HepG2 (cell line): ENCODE results near the gene STIP1. TPM values are rescaled to one million over a fixed set of nuclear protein-coding genes. Genes with fewer than 3 reads are reported as not detected.

ENCODE experiments used
- ATAC-seq: fragments of 200-7000 bp; cut with Tn5 transposase; 3 replicates; pipeline ENCODE4 v1.9.1; 2020; ENCODE audit warnings: mild to moderate bottlenecking, moderate library complexity
- BruUV-seq: library from RNA; stranded (reverse); fragments of 400-500 nt; replicated peaks from 2 replicates; lab custom pipeline; 2021; lab: Mats Ljungman, UMichigan
- CTCF ChIA-PET: fragments of 300-600 bp; formaldehyde crosslinking; extraction: SDS; loops from one replicate; lab custom pipeline; 2021; ENCODE audit warnings: low total read pairs, inconsistent platforms, low intra/inter-chr PET ratio; lab: Yijun Ruan, JAX
- POLR2A ChIA-PET: fragments of 350-600 bp; sonication (Branson Sonifier 250); formaldehyde crosslinking; loops from one replicate; lab custom pipeline; 2020; ENCODE audit warnings: antibody characterized with exemption, inconsistent platforms; lab: Yijun Ruan, JAX
- DNase-seq: peaks from one replicate; pipeline ENCODE4 v3.0.0-alpha.2; 2015; ENCODE audit warnings: low spot score
- FAIRE-seq: peaks from 3 replicates; lab custom pipeline; 2011; peaks lifted over from hg19 to GRCh38; lab: Jason Lieb, UNC
- H2AFZ ChIP-seq: one replicate; pipeline ENCODE4 v1.6.1; 2011; ENCODE audit warnings: low read length, inconsistent platforms
- H3K27ac ChIP-seq: fragments of 300-600 bp; 3 replicates; pipeline ENCODE4 v1.8.0; 2011; ENCODE audit warnings: mixed run types, mild to moderate bottlenecking, mixed read lengths, low read length, inconsistent platforms; ENCODE audit not compliant: insufficient read depth; ENCODE audit errors: extremely low read length
- H3K27me3 ChIP-seq, 2 experiments: fragments of 200-600 bp in 1 of 2; 2 replicates in 1 of 2; 3 replicates in 1 of 2; pipeline versions ENCODE4 v1.6.0 to v1.8.0; 2011; ENCODE audit warnings: low read length in 2 of 2, mild to moderate bottlenecking in 2 of 2, moderate library complexity in 2 of 2, inconsistent platforms in 1 of 2; ENCODE audit not compliant: insufficient read depth in 2 of 2, control insufficient read depth in 1 of 2
- H3K36me3 ChIP-seq, 2 experiments: fragments of 200-600 bp in 1 of 2; replicated peaks in 1 of 2; 2 replicates in 1 of 2; 3 replicates in 1 of 2; pipeline versions ENCODE4 v1.5.1 to v1.8.0; 2011; ENCODE audit warnings: low read length in 2 of 2, inconsistent platforms in 1 of 2; ENCODE audit not compliant: insufficient read depth in 2 of 2, control insufficient read depth in 1 of 2
- H3K4me1 ChIP-seq: 2 replicates; pipeline ENCODE4 v1.5.1; 2012; ENCODE audit warnings: low read length, inconsistent platforms; ENCODE audit not compliant: insufficient read depth
- H3K4me2 ChIP-seq: 2 replicates; pipeline ENCODE4 v1.6.0; 2011; ENCODE audit warnings: low read depth, low read length, inconsistent platforms
- H3K4me3 ChIP-seq, 3 experiments: fragments of 200-600 bp in 1 of 3; sonication (generic), shearing (Covaris generic) in 1 of 3; replicated peaks in 1 of 3; 2 replicates each; pipeline ENCODE4 v1.5.1; 2011 to 2016; ENCODE audit warnings: low read length in 3 of 3, inconsistent platforms in 2 of 3, low read depth in 2 of 3, mild to moderate bottlenecking in 2 of 3, control low read depth in 1 of 3, mixed read lengths in 1 of 3; ENCODE audit not compliant: insufficient read depth in 1 of 3
- H3K79me2 ChIP-seq: one replicate; pipeline ENCODE4 v1.6.1; 2011; ENCODE audit warnings: low read length, inconsistent platforms; ENCODE audit not compliant: insufficient read depth
- H3K9ac ChIP-seq: 2 replicates; pipeline ENCODE4 v1.6.0; 2011; ENCODE audit warnings: mild to moderate bottlenecking, low read depth, low read length, inconsistent platforms; ENCODE audit not compliant: insufficient read depth
- H3K9me3 ChIP-seq: 2 replicates; pipeline ENCODE4 v1.5.1; 2012; ENCODE audit warnings: mild to moderate bottlenecking, low read length
- H4K20me1 ChIP-seq: 2 replicates; pipeline ENCODE4 v1.6.0; 2011; ENCODE audit warnings: inconsistent platforms, mild to moderate bottlenecking, low read length, moderate library complexity; ENCODE audit not compliant: insufficient read depth
- CENPT ChIP-seq: sonication (generic); formaldehyde crosslinking; IDR thresholded peaks from 2 replicates; pipeline ENCODE4 v1.8.0; 2022; ENCODE audit warnings: low read depth, mild to moderate bottlenecking, moderate library complexity, missing genetic modification reagents
- FOXP4 ChIP-seq: sonication (generic); formaldehyde crosslinking; IDR thresholded peaks from 2 replicates; pipeline ENCODE4 v1.4.0; 2020; ENCODE audit warnings: missing genetic modification reagents
- GRHL1 ChIP-seq: sonication (generic); formaldehyde crosslinking; conservative IDR thresholded peaks from 2 replicates; pipeline ENCODE4 v1.8.0; 2022; ENCODE audit warnings: missing genetic modification reagents
- HDAC2 ChIP-seq: sonication (generic); formaldehyde crosslinking; IDR thresholded peaks from 2 replicates; pipeline ENCODE4 v1.4.0; 2020; ENCODE audit warnings: missing genetic modification reagents
- JUND ChIP-seq: sonication (generic); formaldehyde crosslinking; IDR thresholded peaks from 2 replicates; pipeline ENCODE4 v1.8.0; 2022; ENCODE audit warnings: mild to moderate bottlenecking, missing genetic modification reagents
- MTA1 ChIP-seq: sonication (generic); formaldehyde crosslinking; IDR thresholded peaks from 2 replicates; pipeline ENCODE4 v1.4.0; 2020; ENCODE audit warnings: missing genetic modification reagents, mild to moderate bottlenecking, borderline replicate concordance
- SOX13 ChIP-seq, 3 experiments: fragments of 450-650 bp in 1 of 3; sonication (generic) in 1 of 3; formaldehyde crosslinking in 1 of 3; IDR thresholded peaks in 2 of 3; conservative IDR thresholded peaks in 1 of 3; 2 replicates each; pipeline versions ENCODE4 v1.5.0 to v1.6.1; 2016 to 2020; ENCODE audit warnings: antibody characterized with exemption in 1 of 3, mild to moderate bottlenecking in 1 of 3, missing compliant biosample characterization in 1 of 3, missing genetic modification reagents in 1 of 3, moderate library complexity in 1 of 3
- SRF ChIP-seq: IDR thresholded peaks from 2 replicates; pipeline ENCODE4 v1.6.1; 2011; ENCODE audit warnings: mild to moderate bottlenecking, low read depth, low read length, moderate library complexity
- ZBTB42 ChIP-seq: sonication (generic); formaldehyde crosslinking; IDR thresholded peaks from 2 replicates; pipeline ENCODE4 v1.5.0; 2020; ENCODE audit warnings: mild to moderate bottlenecking, missing genetic modification reagents
- ZBTB43 ChIP-seq: sonication (generic); formaldehyde crosslinking; conservative IDR thresholded peaks from 2 replicates; pipeline ENCODE4 v1.4.0; 2020; ENCODE audit warnings: missing genetic modification reagents
- ZNF234 ChIP-seq: sonication (generic); formaldehyde crosslinking; conservative IDR thresholded peaks from 2 replicates; pipeline ENCODE4 v1.5.1; 2020; ENCODE audit warnings: mild to moderate bottlenecking, missing genetic modification reagents
- ZNF274 ChIP-seq: sonication (generic); formaldehyde crosslinking; IDR thresholded peaks from 2 replicates; pipeline ENCODE4 v1.5.1; 2020; ENCODE audit warnings: mild to moderate bottlenecking, missing genetic modification reagents
- ZNF501 ChIP-seq: sonication (generic); formaldehyde crosslinking; IDR thresholded peaks from 2 replicates; pipeline ENCODE4 v1.5.1; 2020; ENCODE audit warnings: mild to moderate bottlenecking, moderate library complexity, missing genetic modification reagents
- ZNF891 ChIP-seq: sonication (generic); formaldehyde crosslinking; IDR thresholded peaks from 2 replicates; pipeline ENCODE4 v1.5.0; 2020; ENCODE audit warnings: mild to moderate bottlenecking, missing genetic modification reagents
- ZSCAN31 ChIP-seq: sonication (generic); formaldehyde crosslinking; IDR thresholded peaks from 2 replicates; pipeline ENCODE4 v1.5.0; 2020; ENCODE audit warnings: low read depth, mild to moderate bottlenecking, missing genetic modification reagents
- WGBS: methylation state at CpG from one replicate; pipeline ENCODE4 v1.1.6; 2017; ENCODE audit warnings: low lambda C conversion rate; 5-methylcytosine and 5-hydroxymethylcytosine counted together
- in situ Hi-C: cut with HindIII; loops from 2 replicates; pipeline ENCODE4 v1.10.0; 2017; ENCODE audit warnings: low pct_unique_long_range_greater_than_20kb; ENCODE audit not compliant: extremely low pct_ligation_motif_present
- intact Hi-C: fragments of 100-400 bp; cut with micrococcal nuclease; formaldehyde crosslinking; loops from one replicate; pipeline ENCODE4 v1.10.0; 2022; ENCODE audit not compliant: unreplicated experiment
- polyA plus RNA-seq, 8 experiments: library from polyadenylated mRNA; depleted of rRNA in 3 of 8; stranded (reverse) in 7 of 8; unstranded in 1 of 8; fragments of >200 nt; fragmentation: Illumina TruSeq in 4 of 8; extraction: Trizol in 4 of 8; gene quantifications; 2 replicates each; pipeline versions ENCODE4 v1.2.1 to v1.2.3, GENCODE V29; 2011 to 2016; ENCODE audit warnings: low read depth in 4 of 8, missing spikeins in 1 of 8, mixed read lengths in 1 of 8; ENCODE audit not compliant: insufficient read depth in 1 of 8
- total RNA-seq, 5 experiments: library from RNA; depleted of rRNA; stranded (reverse); fragments of >200 nt; fragmentation: Illumina TruSeq; extraction: Trizol; gene quantifications; 2 replicates each; pipeline ENCODE4 v1.2.3, GENCODE V29; 2016; ENCODE audit warnings: low read depth in 1 of 5
- TF ChIP-seq, protein P1 (sequence below): sonication (generic); formaldehyde crosslinking; IDR thresholded peaks from 2 replicates; pipeline ENCODE4 v1.4.0; 2020; ENCODE audit warnings: missing genetic modification reagents

STIP1 gene
- total and polyA plus RNA-seq, 2 of the 13 experiments (the other 11 are each of a cell fraction or from before 2014, with no cell fraction given), result 81.1 to 217 TPM

DNA sequence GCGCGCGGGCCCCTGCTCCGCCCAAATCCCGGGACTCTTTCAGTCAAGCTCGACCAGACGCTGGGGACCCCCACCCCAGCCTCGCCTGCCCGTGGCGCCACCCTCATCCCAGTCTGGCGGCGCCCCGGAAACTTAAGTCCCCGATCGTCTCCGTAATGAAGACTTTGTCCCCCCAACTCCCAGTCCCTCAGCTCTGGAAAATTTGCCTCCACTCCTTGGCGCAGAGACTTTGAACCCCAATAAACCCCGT, 65.7 kb downstream of the STIP1 start (continued):
- no peak for TF ChIP-seq SOX13 (IDR thresholded peaks at IDR 0.05)
- TF ChIP-seq SOX13 (CRISPR knock-in tag; conservative IDR thresholded peaks at IDR 0.05 in 1 of 2, IDR thresholded peaks at IDR 0.05 in 1 of 2), result no peak
- TF ChIP-seq ZBTB43, result no peak

- FAIRE-seq, result no peak
- Histone ChIP-seq H3K4me3 (peak overlapping the region; percentile 66 to 88 (median 83)), H3K79me2 (peaks cover 7% of the 10 kb centered on the region), H3K36me3 (peaks cover 5 to 10% of the 10 kb centered on the region in 2 experiments; a peak in 1 of 5 replicates), H3K9me3 (no peaks in the 10 kb centered on the region), H3K4me2 (peak overlapping the region; percentile 97), H3K27ac (no peak overlapping the region), H3K9ac (peak overlapping the region; percentile 70), H3K4me1 (peaks cover 51% of the 10 kb centered on the region), H3K27me3 (no peaks in the 10 kb centered on the region; a peak in 1 of 5 replicates), H2AFZ (no peak overlapping the region), H4K20me1 (no peaks in the 10 kb centered on the region)
- 12% methylated on average over 12 of the region's 23 CpGs for WGBS
- CTCF ChIA-PET, result no interaction called here
- in situ Hi-C loops, result no loop called here
- no peak for ATAC-seq
- TSS peak; percentile 42 for BruUV-seq
- intact Hi-C loops, result no loop called here
- POLR2A ChIA-PET, result interaction anchor here (0.9 to 2.1 kb wide), 5 partner anchors 9 to 53 kb away, joined by 3 to 7 read pairs (median 6); partner anchors contain the start of genes ESRRA and FKBP2
- no peak for DNase-seq
- TF ChIP-seq ZNF274 (CRISPR knock-in tag) (0 out of 2 replicates have a peak, but pooled peaks have one; percentile 1), CENPT (CRISPR knock-in tag) (no peak), ZNF501 (CRISPR knock-in tag) (0 out of 2 replicates have a peak, but pooled peaks have one; percentile 47), JUND (CRISPR knock-in tag) (no peak), GRHL1 (CRISPR knock-in tag) (no peak), ZNF234 (CRISPR knock-in tag) (no peak), HDAC2 (no peak), SRF (0 out of 2 replicates have a peak, but pooled peaks have one; percentile 17), ZNF891 (CRISPR knock-in tag) (0 out of 2 replicates have a peak, but pooled peaks have one; percentile 43), FOXP4 (CRISPR knock-in tag) (no peak), MTA1 (CRISPR knock-in tag) (peak; percentile 15; the same call in 1 of the 2 replicates), ZBTB42 (CRISPR knock-in tag) (no peak), ZSCAN31 (CRISPR knock-in tag) (0 out of 2 replicates have a peak, but pooled peaks have one; percentile 25)
- TF ChIP-seq, protein P1, sequence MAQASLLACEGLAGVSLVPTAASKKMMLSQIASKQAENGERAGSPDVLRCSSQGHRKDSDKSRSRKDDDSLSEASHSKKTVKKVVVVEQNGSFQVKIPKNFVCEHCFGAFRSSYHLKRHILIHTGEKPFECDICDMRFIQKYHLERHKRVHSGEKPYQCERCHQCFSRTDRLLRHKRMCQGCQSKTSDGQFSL, result no peak
Observed at GRCh38 chr11:64252003-64252872, 66.3 kb downstream of the STIP1 start.
